H9 (cell line): ENCODE measurements around the gene DBH. TPM values are rescaled to one million over a fixed set of nuclear protein-coding genes. Genes with fewer than 3 reads are reported as not detected.

Experiments used
- DNase-seq: peaks from one replicate; pipeline ENCODE4 v3.0.0-alpha.2; 2017
- H2AFZ ChIP-seq: one replicate; pipeline ENCODE4 v1.6.1; 2013; ENCODE audit warnings: mild to moderate bottlenecking, low read length, control low read depth, moderate library complexity
- H2AK5ac ChIP-seq: 2 replicates; pipeline ENCODE4 v1.6.1; 2013; ENCODE audit warnings: low read length, control low read depth, mixed read lengths; ENCODE audit not compliant: insufficient read length
- H2BK120ac ChIP-seq: one replicate; pipeline ENCODE4 v1.6.1; 2013; ENCODE audit warnings: low read depth, mild to moderate bottlenecking, low read length, control low read depth, inconsistent platforms; ENCODE audit not compliant: poor library complexity, severe bottlenecking
- H2BK12ac ChIP-seq: 2 replicates; pipeline ENCODE4 v1.6.1; 2013; ENCODE audit warnings: low read length, control low read depth, mixed read lengths, low read depth; ENCODE audit not compliant: insufficient read length
- H2BK15ac ChIP-seq: 2 replicates; pipeline ENCODE4 v1.6.1; 2013; ENCODE audit warnings: low read depth, low read length, control low read depth
- H2BK20ac ChIP-seq: one replicate; pipeline ENCODE4 v1.6.1; 2013; ENCODE audit warnings: low read depth, mild to moderate bottlenecking, low read length, control low read depth, inconsistent platforms; ENCODE audit not compliant: poor library complexity, severe bottlenecking
- H2BK5ac ChIP-seq: 2 replicates; pipeline ENCODE4 v1.6.1; 2013; ENCODE audit warnings: low read length, control low read depth, mixed read lengths; ENCODE audit not compliant: insufficient read length
- H3K14ac ChIP-seq: 2 replicates; pipeline ENCODE4 v1.6.1; 2013; ENCODE audit warnings: low read length, control low read depth; ENCODE audit not compliant: insufficient read depth
- H3K18ac ChIP-seq: 2 replicates; pipeline ENCODE4 v1.6.1; 2013; ENCODE audit warnings: low read depth, mild to moderate bottlenecking, mixed read lengths, low read length, control low read depth; ENCODE audit not compliant: insufficient read length
- H3K23ac ChIP-seq: 2 replicates; pipeline ENCODE4 v1.6.1; 2013; ENCODE audit warnings: low read length, control low read depth, mixed read lengths, low read depth; ENCODE audit not compliant: insufficient read length
- H3K23me2 ChIP-seq: 2 replicates; pipeline ENCODE4 v1.6.1; 2013; ENCODE audit warnings: low read depth, mild to moderate bottlenecking, mixed read lengths, low read length, control low read depth; ENCODE audit not compliant: insufficient read length, poor library complexity, severe bottlenecking
- H3K27ac ChIP-seq: 2 replicates; pipeline ENCODE4 v1.5.1; 2013; ENCODE audit warnings: low read length, control low read depth, mixed read lengths, low read depth; ENCODE audit not compliant: insufficient read length
- H3K27me3 ChIP-seq: 2 replicates; pipeline ENCODE4 v1.6.1; 2013; ENCODE audit warnings: low read length, control low read depth, inconsistent platforms; ENCODE audit not compliant: insufficient read depth
- H3K4ac ChIP-seq: 2 replicates; pipeline ENCODE4 v1.6.1; 2013; ENCODE audit warnings: low read depth, mild to moderate bottlenecking, control low read depth, inconsistent platforms, low read length, moderate library complexity
- H3K4me1 ChIP-seq: 2 replicates; pipeline ENCODE4 v1.6.1; 2013; ENCODE audit warnings: low read length, control low read depth, inconsistent platforms; ENCODE audit not compliant: insufficient read depth
- H3K4me2 ChIP-seq: 2 replicates; pipeline ENCODE4 v1.6.1; 2013; ENCODE audit warnings: low read length, control low read depth, mixed read lengths; ENCODE audit not compliant: insufficient read length, insufficient read depth
- H3K56ac ChIP-seq: 2 replicates; pipeline ENCODE4 v1.6.1; 2013; ENCODE audit warnings: low read depth, mild to moderate bottlenecking, mixed read lengths, low read length, control low read depth; ENCODE audit not compliant: insufficient read length
- H3K79me1 ChIP-seq: 2 replicates; pipeline ENCODE4 v1.6.1; 2013; ENCODE audit warnings: low read depth, mild to moderate bottlenecking, moderate library complexity, low read length, control low read depth, inconsistent platforms; ENCODE audit not compliant: insufficient read depth, poor library complexity, severe bottlenecking
- H3K79me2 ChIP-seq: 2 replicates; pipeline ENCODE4 v1.6.1; 2013; ENCODE audit warnings: low read length, control low read depth, inconsistent platforms; ENCODE audit not compliant: insufficient read depth
- H3K9ac ChIP-seq: 2 replicates; pipeline ENCODE4 v1.6.1; 2013; ENCODE audit warnings: low read length, control low read depth, mixed read lengths; ENCODE audit not compliant: insufficient read length; ENCODE audit errors: extremely low read depth
- H3K9me3 ChIP-seq: one replicate; pipeline ENCODE4 v1.6.1; 2013; ENCODE audit warnings: low read depth, low read length, inconsistent platforms; ENCODE audit not compliant: control insufficient read depth
- H3T11ph ChIP-seq: one replicate; pipeline ENCODE4 v1.6.1; 2013; ENCODE audit warnings: mild to moderate bottlenecking, low read length, control low read depth, inconsistent platforms
- H4K20me1 ChIP-seq: one replicate; pipeline ENCODE4 v1.6.1; 2013; ENCODE audit not compliant: control insufficient read depth, insufficient read length, insufficient read depth
- H4K5ac ChIP-seq: 2 replicates; pipeline ENCODE4 v1.6.1; 2013; ENCODE audit warnings: low read depth, mild to moderate bottlenecking, mixed read lengths, low read length, control low read depth; ENCODE audit not compliant: insufficient read length
- H4K8ac ChIP-seq: replicated peaks from 2 replicates; pipeline ENCODE4 v1.6.1; 2013; ENCODE audit warnings: low read length, control low read depth, mixed read lengths, low read depth; ENCODE audit not compliant: insufficient read length
- H4K91ac ChIP-seq: 2 replicates; pipeline ENCODE4 v1.6.1; 2013; ENCODE audit warnings: low read depth, mild to moderate bottlenecking, moderate library complexity, mixed read lengths, low read length, control low read depth; ENCODE audit not compliant: insufficient read length
- H3K27ac Mint-ChIP-seq, 3 experiments: 2 replicates in 2 of 3; 3 replicates in 1 of 3; pipeline ENCODE4 v1.8.0; 2020 to 2021; ENCODE audit warnings: mixed read lengths in 3 of 3, mild to moderate bottlenecking in 1 of 3, moderate library complexity in 1 of 3
- H3K27me3 Mint-ChIP-seq: 2 replicates; pipeline ENCODE4 v1.8.0; 2021; ENCODE audit warnings: low read depth, mild to moderate bottlenecking, moderate library complexity, mixed read lengths
- H3K36me3 Mint-ChIP-seq, 3 experiments: 2 replicates in 2 of 3; 3 replicates in 1 of 3; pipeline ENCODE4 v1.8.0; 2020 to 2021; ENCODE audit warnings: low read depth in 3 of 3, mixed read lengths in 3 of 3; ENCODE audit not compliant: insufficient read depth in 1 of 3
- H3K4me1 Mint-ChIP-seq, 2 experiments: 2 replicates each; pipeline ENCODE4 v1.8.0; 2020; ENCODE audit warnings: mixed read lengths in 2 of 2
- H3K4me3 Mint-ChIP-seq, 2 experiments: 2 replicates in 1 of 2; 3 replicates in 1 of 2; pipeline ENCODE4 v1.8.0; 2020 to 2021; ENCODE audit warnings: mild to moderate bottlenecking in 2 of 2, mixed read lengths in 2 of 2, moderate library complexity in 1 of 2
- H3K9me3 Mint-ChIP-seq, 2 experiments: 2 replicates in 1 of 2; 3 replicates in 1 of 2; pipeline ENCODE4 v1.8.0; 2020; ENCODE audit warnings: mild to moderate bottlenecking in 2 of 2, mixed read lengths in 2 of 2, moderate library complexity in 1 of 2
- CTCF ChIP-seq: fragments of 200-600 bp; sonication (generic); conservative IDR thresholded peaks from 3 replicates; pipeline ENCODE4 v1.8.0; 2021; ENCODE audit warnings: antibody characterized with exemption, mild to moderate bottlenecking
- WGBS: extraction: QIAGEN DNeasy Blood & Tissue Kit; methylation state at CpG from one replicate; pipeline ENCODE4 v1.1.7; 2013; ENCODE audit warnings: missing lambda C conversion rate, low lambda C conversion rate, mixed read lengths; ENCODE audit not compliant: insufficient read length; ENCODE audit errors: extremely low coverage; 5-methylcytosine and 5-hydroxymethylcytosine counted together
- total RNA-seq: library from RNA; stranded (reverse); gene quantifications from 2 replicates; pipeline ENCODE4 v1.2.1, GENCODE V29; 2021

DBH gene
- total RNA-seq, 1 experiment from 2014 or later = not detected

DNA sequence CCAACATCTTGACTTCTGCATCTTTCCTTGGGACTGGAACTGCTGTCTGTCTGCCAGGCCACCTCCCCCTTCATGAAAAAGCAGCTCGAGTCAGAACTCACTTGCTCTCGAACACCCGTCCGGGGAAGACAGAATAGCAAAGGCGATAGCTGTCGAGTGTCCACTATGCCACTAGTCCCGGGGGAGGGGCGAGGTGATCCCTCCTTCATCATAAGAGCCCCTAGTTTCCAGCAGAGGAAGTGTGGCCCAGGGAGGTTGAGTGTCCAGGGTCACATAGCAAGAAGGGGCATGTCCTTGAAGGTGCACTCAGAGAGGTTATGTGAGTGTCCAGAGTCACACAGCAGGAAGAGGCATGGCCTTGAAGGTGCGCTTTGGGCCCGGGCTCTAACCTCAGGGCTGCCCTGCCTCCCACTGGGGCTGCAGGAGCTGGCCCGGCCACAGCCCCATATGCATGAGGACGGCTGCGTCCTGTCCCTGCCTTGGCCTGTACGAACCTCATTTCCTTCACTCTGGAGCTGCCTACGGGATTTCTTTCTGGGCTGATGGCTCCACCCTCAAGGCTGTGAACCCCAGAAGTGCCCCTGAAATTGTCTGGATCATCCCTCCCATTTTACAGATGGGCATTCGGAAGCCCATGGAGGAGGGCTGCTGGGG, 6.7 kb downstream of the DBH start:
- H2AFZ ChIP-seq = no peak overlapping the region
- DNase-seq = no peak
- no peak overlapping the region for H3K23ac ChIP-seq
- H3K9me3 Mint-ChIP-seq = no peaks in the 10 kb centered on the region
- H3K79me1 ChIP-seq = no peaks in the 10 kb centered on the region
- no peak overlapping the region for H2AK5ac ChIP-seq
- no peak for TF ChIP-seq CTCF
- no peak overlapping the region for H3K56ac ChIP-seq
- H3T11ph ChIP-seq = no peak overlapping the region
- H3K23me2 ChIP-seq = no peaks in the 10 kb centered on the region
- WGBS = no CpG with 5 or more reads among the region's 16 CpGs
- no peak overlapping the region for H3K14ac ChIP-seq
- no peaks in the 10 kb centered on the region for H3K27me3 ChIP-seq
- H2BK20ac ChIP-seq = no peak overlapping the region
- H2BK5ac ChIP-seq = no peak overlapping the region
- H3K4me3 Mint-ChIP-seq = no peak overlapping the region
- peaks cover 18 to 29% of the 10 kb centered on the region in 2 experiments for H3K4me1 Mint-ChIP-seq
- H3K4ac ChIP-seq = no peak overlapping the region
- no peak overlapping the region for H2BK12ac ChIP-seq
- H3K27me3 Mint-ChIP-seq = peaks cover 10% of the 10 kb centered on the region
- no peaks in the 10 kb centered on the region for H3K36me3 Mint-ChIP-seq
- no peak overlapping the region for H4K5ac ChIP-seq
- H4K20me1 ChIP-seq = no peaks in the 10 kb centered on the region
- H3K18ac ChIP-seq = no peak overlapping the region
- no peak overlapping the region for H2BK120ac ChIP-seq
- H3K27ac Mint-ChIP-seq = no peak overlapping the region; a peak in 1 of 7 replicates
- no peak overlapping the region for H3K4me2 ChIP-seq
- H2BK15ac ChIP-seq = no peak overlapping the region
- H4K8ac ChIP-seq = no peak overlapping the region
- H3K9me3 ChIP-seq = no peaks in the 10 kb centered on the region
- H3K27ac ChIP-seq = no peak overlapping the region
- H3K79me2 ChIP-seq = no peaks in the 10 kb centered on the region
- no peak overlapping the region for H3K9ac ChIP-seq
- no peaks in the 10 kb centered on the region; the same call in 1 of the 2 replicates for H3K4me1 ChIP-seq
- no peak overlapping the region for H4K91ac ChIP-seq
